Measurements from ENCODE around the gene CLCN3.

CLCN3 gene

DNA sequence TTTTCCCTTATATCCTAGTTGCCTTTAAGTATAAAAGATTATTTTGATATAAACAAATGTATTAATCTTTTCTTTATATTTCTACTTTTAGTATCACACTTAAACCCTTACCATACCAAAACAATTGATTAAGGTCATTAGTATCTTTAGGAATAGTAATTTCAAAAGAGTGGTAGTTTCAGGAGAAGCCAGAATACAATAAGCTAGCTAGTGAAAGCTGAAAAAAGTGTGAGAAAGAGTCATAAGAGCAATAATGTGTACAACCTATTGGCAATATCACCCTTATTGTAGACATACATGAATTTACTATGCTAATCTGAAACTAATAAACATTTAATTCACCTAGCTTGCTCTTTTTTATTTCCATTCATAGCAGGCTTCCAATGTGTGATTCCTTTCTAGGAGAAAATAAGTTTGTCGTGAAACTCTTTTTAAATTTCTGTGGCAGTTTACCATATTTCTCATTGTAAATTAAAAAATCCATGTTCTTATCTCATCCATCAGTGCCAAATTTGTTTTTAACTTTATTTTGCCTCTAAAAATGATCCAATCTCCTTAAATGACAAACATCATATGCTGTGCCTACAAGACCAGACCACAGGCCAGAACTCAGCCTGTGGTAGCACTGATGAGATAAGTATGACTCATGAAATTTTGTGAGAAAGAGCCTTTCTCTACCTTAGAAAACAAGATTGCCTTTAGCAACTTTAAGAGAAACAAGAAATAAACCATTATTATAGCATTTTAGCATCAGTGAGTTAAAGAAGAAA is 16.1 kb upstream of the CLCN3 start:
- DNase-seq, result no peak
- Mint-ChIP-seq H3K36me3 (ENCODE audit: low read depth) (peaks cover 38% of the 10 kb centered on the region), H3K4me3 (no peak overlapping the region), H3K27me3 (ENCODE audit: low read depth, poor library complexity) (peaks cover 3% of the 10 kb centered on the region), H3K9me3 (no peaks in the 10 kb centered on the region), H3K4me1 (no peaks in the 10 kb centered on the region), H3K27ac (no peak overlapping the region)
- TF ChIP-seq, protein P1, sequence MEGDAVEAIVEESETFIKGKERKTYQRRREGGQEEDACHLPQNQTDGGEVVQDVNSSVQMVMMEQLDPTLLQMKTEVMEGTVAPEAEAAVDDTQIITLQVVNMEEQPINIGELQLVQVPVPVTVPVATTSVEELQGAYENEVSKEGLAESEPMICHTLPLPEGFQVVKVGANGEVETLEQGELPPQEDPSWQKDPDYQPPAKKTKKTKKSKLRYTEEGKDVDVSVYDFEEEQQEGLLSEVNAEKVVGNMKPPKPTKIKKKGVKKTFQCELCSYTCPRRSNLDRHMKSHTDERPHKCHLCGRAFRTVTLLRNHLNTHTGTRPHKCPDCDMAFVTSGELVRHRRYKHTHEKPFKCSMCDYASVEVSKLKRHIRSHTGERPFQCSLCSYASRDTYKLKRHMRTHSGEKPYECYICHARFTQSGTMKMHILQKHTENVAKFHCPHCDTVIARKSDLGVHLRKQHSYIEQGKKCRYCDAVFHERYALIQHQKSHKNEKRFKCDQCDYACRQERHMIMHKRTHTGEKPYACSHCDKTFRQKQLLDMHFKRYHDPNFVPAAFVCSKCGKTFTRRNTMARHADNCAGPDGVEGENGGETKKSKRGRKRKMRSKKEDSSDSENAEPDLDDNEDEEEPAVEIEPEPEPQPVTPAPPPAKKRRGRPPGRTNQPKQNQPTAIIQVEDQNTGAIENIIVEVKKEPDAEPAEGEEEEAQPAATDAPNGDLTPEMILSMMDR (IDR thresholded peaks at IDR 0.05), result no peak

DNA sequence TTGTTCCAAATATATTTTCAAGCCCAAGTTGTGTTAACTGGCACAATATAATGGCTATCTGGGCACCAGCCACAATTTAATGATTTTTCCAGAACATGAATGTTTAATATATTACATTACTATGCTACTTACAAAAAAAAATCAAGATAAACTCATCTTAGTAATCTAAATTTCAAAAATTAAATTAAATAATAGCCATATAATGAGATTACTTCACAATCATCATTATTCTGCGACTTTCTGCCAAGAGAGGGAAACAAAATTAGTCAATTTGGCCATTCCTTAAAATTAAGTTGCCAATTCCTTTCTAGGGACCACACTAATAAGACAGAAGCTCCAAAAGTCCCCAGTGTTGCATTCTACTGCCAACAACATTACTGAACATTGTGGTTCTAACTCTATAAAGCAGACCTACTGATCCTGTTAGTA is 15.5 kb upstream of the CLCN3 start:
- peaks cover 43% of the 10 kb centered on the region for H3K36me3 Mint-ChIP-seq (ENCODE audit: low read depth)

DNA sequence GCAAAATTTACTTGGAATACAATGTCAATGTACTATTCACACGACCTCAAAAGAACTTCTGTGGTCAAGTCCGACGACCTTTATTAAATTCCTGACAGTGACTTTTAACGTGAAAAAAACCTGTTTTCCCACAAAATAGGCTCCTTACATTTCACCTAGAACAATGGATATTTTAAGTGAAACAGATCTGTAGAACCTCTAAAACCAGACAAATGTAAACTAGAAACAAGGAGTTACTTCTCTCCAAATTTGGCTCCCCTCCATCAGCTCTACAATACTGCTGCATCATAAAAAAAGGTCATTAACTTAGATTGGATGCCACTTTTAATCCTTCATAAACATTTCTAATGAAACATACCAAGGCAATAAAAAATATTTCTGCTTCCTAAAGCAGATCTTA is 9.2 kb upstream of the CLCN3 start:
- Mint-ChIP-seq H3K27ac (no peak overlapping the region), H3K9me3 (no peaks in the 10 kb centered on the region), H3K36me3 (ENCODE audit: low read depth) (peaks cover 34% of the 10 kb centered on the region), H3K4me3 (peak overlapping the region; percentile 98), H3K4me1 (peaks cover 24% of the 10 kb centered on the region), H3K27me3 (ENCODE audit: low read depth, poor library complexity) (peaks cover 3% of the 10 kb centered on the region)
- TF ChIP-seq, protein P1 (IDR thresholded peaks at IDR 0.05), result no peak
- DNase-seq, result no peak

More for the DNA sequence above, 15.5 kb upstream of the CLCN3 start:
- TF ChIP-seq, protein P1 (IDR thresholded peaks at IDR 0.05), result no peak
- peaks cover 3% of the 10 kb centered on the region for H3K27me3 Mint-ChIP-seq (ENCODE audit: low read depth, poor library complexity)
- H3K9me3 Mint-ChIP-seq, result no peaks in the 10 kb centered on the region
- no peaks in the 10 kb centered on the region for H3K4me1 Mint-ChIP-seq
- DNase-seq, result no peak
- no peak overlapping the region for H3K27ac Mint-ChIP-seq
- no peak overlapping the region for H3K4me3 Mint-ChIP-seq

DNA sequence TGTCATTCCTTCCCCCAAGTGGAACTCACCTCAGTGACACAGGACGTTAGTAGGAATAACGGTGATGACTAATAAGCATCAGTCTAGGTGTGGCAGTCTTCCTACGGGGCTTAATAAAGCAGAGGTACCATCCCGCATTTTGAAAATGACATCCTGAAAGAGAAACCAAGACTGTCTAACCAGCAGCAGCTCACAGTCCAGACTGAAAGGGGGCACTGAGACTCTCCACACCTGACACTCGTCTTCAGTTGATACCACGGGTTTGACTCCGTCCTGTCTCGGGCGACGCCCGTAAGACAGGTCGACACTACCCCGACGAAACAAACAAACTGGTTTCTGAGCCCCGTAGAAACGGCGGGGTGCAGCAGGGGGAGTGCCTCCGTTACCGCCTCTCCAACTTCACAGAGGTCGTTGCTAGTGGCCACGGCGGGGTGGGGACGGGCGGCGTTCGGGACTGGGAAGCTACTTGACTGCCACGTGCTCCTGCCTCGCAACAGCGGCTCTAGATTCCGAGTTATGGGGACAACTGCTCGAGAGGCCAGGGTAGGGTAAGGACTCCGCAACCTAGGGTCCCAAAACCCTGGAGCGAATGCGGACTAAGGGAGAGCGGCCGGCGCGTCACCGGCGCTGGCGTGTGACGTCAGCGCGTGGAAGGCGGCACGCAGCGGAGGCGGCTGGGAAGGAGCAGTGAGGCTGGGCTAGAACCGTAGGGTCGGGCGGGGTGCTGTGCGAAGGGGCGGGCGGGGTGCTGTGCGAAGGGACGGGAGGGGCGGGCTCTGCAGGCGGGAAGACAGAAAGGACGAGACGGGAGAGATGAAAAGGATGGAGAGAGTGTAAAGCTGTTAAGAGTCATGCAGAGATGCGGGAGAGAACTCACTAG is 8.1 kb upstream of the CLCN3 start, which contains the start of gene NEK1:
Gene NEK1 (minus strand): TSS at position 593 of the 880 bp plus-strand sequence. CDS start 9,953 bp downstream, outside the sequence.
- peak within 1 kb of the TSS; percentile 99 for H3K27ac Mint-ChIP-seq
- TF ChIP-seq, protein P1 (IDR thresholded peaks at IDR 0.05), result no peak
- H3K4me1 Mint-ChIP-seq, result peaks cover 24% of the 10 kb centered on the region
- peak within 1 kb of the TSS; percentile 98 for H3K4me3 Mint-ChIP-seq
- H3K9me3 Mint-ChIP-seq, result no peaks in the 10 kb centered on the region
- peaks cover 26% of the 10 kb centered on the region for H3K36me3 Mint-ChIP-seq (ENCODE audit: low read depth)
- DNase-seq, result peak; percentile 85
- H3K27me3 Mint-ChIP-seq (ENCODE audit: low read depth, poor library complexity), result peaks cover 3% of the 10 kb centered on the region

DNA sequence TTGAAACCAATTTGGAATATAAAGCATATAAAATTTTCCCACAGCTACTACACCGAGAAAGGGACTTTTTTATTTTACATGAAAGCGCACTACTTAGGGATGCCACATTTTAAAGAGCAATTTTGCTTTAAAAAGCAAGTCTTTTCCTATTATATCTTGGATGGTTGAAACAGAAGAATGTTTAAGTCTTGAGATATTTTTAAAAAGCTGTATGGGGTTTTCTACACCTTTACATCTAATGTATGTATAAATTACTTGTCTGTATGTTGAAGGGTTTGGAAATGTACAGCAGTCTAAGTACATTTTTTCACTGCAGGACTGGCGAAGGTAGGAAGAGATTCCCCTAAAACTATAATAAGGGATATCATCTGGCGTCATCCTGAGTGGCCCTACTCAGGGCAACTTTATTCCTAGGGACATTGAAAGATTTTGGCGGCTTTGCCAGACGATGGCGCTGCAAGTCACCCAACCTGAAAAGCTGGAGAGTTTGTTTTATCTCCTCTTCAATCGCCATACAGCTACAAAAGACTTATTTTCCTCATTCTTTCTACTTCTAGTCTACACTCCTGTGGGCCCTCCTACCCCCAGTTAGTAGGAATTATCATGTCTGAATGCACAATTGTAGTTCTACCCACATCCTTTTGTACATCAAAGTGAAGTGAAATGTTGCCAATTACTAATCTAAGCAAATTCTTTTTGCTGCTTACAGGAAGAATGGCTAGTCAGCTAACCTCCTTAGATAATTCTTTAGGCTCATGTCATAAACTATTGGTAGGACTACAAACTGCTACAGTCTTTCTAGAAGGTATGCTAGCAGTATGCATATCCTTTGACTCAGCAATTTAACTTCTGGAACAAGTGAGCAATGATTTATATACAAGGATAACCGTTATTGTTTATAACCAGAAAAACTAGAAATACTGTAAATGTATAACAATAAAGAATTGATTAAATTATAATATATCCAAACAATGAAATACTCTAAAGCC is 7.2 kb upstream of the CLCN3 start:
- TF ChIP-seq, protein P1 (IDR thresholded peaks at IDR 0.05), result peak; percentile 66
- peak overlapping the region; percentile 99 for H3K27ac Mint-ChIP-seq
- no peaks in the 10 kb centered on the region for H3K27me3 Mint-ChIP-seq (ENCODE audit: low read depth, poor library complexity)
- peak overlapping the region; percentile 98 for H3K4me3 Mint-ChIP-seq
- DNase-seq, result peak; percentile 70
- H3K36me3 Mint-ChIP-seq (ENCODE audit: low read depth), result peaks cover 17% of the 10 kb centered on the region
- H3K4me1 Mint-ChIP-seq, result peaks cover 24% of the 10 kb centered on the region
- no peaks in the 10 kb centered on the region for H3K9me3 Mint-ChIP-seq

All from nephron progenitor cell (in vitro differentiated cells).